Ovary (tissue), 3 donors: ENCODE results near the gene SSTR5.

Experiments
- POLR2A ChIP-seq: fragments of 450-650 bp; IDR thresholded peaks from one replicate; pipeline ENCODE4 v1.6.1; 2017; ENCODE audit warnings: antibody characterized with exemption, mild to moderate bottlenecking, moderate library complexity
- TF ChIP-seq, protein P1 (sequence below), 3 donors: fragments of 450-650 bp in 2 of 3; fragments of 200-600 bp in 1 of 3; IDR thresholded peaks; one replicate each; pipeline versions ENCODE4 v1.5.1 to v1.8.0; 2016 to 2022; ENCODE audit warnings: antibody characterized with exemption in 3 of 3, mild to moderate bottlenecking in 1 of 3
- donor health status: DM: no; HTN: no; CAD: no.

DNA sequence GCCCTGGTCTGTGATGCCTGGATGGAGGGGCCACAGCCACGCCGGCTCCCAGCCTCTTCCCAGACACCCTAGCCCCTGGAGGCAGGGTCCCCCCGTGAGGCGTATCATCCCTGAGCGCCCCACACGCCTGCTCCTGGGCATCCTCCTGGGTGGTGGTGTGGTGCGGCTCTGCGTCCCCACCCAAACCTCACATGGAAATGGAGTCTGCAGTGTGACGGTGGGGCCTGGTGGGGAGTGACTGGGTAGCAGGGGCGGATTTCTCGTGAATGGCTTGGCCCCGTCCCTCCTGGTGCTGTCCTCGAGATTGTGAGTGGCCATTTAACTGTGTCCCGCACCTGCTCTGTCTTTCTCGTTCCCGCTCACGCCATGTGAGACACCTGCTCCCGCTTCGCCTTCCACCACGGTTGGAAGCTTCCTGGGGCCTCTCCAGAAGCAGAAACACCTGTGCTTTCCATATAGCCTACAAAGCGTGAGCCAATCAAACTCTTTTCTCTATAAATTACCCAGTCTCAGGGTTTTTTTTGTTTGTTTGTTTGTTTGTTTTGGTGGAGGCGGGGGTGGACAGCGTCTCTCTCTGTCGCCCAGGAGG is 5.9 kb upstream of the SSTR5 start:
- TF ChIP-seq POLR2A, result no peak
- TF ChIP-seq, protein P1, sequence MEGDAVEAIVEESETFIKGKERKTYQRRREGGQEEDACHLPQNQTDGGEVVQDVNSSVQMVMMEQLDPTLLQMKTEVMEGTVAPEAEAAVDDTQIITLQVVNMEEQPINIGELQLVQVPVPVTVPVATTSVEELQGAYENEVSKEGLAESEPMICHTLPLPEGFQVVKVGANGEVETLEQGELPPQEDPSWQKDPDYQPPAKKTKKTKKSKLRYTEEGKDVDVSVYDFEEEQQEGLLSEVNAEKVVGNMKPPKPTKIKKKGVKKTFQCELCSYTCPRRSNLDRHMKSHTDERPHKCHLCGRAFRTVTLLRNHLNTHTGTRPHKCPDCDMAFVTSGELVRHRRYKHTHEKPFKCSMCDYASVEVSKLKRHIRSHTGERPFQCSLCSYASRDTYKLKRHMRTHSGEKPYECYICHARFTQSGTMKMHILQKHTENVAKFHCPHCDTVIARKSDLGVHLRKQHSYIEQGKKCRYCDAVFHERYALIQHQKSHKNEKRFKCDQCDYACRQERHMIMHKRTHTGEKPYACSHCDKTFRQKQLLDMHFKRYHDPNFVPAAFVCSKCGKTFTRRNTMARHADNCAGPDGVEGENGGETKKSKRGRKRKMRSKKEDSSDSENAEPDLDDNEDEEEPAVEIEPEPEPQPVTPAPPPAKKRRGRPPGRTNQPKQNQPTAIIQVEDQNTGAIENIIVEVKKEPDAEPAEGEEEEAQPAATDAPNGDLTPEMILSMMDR (IDR thresholded peaks at IDR 0.05), result no peak
